K562 treated with DMSO at 1 percent for 4 hours (cell line): Measurements from ENCODE around the gene DCTPP1. TPM values are rescaled to one million over a fixed set of nuclear protein-coding genes. Genes with fewer than 3 reads are reported as not detected.

ENCODE experiments used
- total RNA-seq: library from RNA; unstranded; fragments of 300-600 nt; gene quantifications from 2 replicates; pipeline ENCODE4 v1.2.3, GENCODE V29; 2022; ENCODE audit not compliant: insufficient read depth

The DCTPP1 gene
- 49.1 and 53.8 TPM in 2 replicates for total RNA-seq

GRCh38 chr16:30429678-30430427 is at the start of gene DCTPP1:
DCTPP1 (minus strand) TSS chr16:30430030; CDS start chr16:30429980, 50 bp downstream.

GRCh38 chr16:30472328-30472942 is 42.6 kb upstream of the DCTPP1 start, which contains the start of gene ITGAL:
ITGAL (plus strand) TSS chr16:30472742; CDS start chr16:30472838, 96 bp downstream.

DNA sequence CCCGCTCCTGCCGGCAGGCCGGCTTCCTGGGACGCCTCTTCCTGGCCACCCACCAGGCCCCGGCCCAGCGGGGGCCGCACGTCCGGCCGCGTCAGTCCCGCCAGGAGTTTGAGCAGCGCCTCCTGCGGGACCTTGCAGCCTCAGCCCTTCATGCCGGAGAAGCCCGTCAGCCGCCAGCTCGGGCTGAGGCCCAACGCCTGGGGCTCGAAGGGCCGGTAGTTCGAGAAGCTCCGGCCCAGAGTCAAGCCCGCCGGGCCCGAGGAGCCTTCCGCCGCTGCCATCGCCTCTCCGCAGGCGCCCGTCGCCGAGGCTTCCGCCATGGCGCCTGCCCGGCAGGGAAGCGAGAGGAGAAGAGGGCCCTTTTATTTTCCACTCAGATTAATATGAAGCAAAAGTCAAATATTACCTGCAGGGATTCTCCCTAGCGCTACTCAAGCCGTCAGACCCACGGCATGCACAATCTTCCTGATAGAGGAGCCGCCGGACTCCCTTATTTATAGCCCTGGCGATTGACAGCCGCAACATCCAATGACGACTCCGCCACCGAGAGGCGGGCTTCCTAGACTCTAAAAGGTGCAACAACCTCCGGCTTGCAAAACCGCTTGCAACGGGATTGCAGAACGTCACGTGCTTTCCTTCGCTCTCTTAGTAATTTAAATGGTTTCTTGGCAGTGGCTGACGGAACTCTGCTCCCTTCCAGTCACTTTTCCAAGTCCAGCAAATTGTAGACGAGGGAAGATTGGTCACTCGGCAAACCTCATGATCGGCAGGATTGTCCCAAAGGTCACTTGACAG is 15.8 kb upstream of the DCTPP1 start, which contains the start of gene SEPHS2:
SEPHS2 (minus strand) TSS at position 467 of the 795 bp plus-strand sequence; CDS start at position 320, 147 bp downstream.

GRCh38 chr16:30407102-30407803 is 22.6 kb downstream of the DCTPP1 start, which contains the start of gene ZNF771:
ZNF771 (plus strand) TSS chr16:30407606; CDS start chr16:30408054, 448 bp downstream.

DNA sequence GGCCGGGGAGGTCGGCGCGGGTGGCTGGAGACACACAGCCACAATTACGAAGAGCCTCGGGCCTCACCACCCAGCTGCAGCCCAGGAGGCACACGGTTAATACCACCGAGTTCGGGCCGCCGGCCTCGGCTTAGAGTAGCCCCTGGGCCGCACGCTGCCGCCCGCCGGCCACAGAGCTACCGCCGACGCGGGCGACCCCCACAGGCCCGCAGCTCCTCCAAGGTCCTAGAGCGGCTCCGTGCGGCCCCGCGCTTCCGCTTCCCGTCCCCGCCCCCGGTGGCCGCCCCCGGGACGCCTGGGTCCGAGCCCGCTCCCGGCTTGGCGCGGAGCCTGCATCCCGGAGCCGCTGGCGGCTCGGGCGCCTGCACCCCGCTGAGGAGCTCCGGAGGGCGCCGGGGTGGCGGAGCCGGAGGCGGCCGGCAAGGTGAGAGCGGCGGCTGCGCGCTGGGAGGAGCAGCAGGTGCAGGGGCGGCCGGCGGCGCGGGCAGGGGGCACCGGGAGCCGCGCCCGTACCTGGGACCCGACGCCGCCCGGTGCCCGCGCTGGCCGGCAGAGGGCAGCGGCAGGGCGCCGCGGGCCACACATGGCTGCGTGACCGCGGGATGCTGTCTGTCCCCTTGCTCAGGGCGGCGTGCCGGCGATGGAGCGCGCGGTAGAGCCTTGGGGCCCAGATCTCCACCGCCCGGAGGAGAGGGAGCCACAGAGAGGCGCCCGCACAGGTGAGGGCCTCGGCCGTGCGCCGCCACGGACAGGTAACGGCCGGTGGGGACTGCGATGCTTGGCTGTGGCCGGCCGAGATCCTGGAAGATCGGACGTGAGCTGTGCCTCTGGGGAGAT is 34.5 kb downstream of the DCTPP1 start, which contains the start of gene ZNF48:
ZNF48 (plus strand) TSS at position 266 of the 837 bp plus-strand sequence; CDS start at position 641, 375 bp downstream.

DNA sequence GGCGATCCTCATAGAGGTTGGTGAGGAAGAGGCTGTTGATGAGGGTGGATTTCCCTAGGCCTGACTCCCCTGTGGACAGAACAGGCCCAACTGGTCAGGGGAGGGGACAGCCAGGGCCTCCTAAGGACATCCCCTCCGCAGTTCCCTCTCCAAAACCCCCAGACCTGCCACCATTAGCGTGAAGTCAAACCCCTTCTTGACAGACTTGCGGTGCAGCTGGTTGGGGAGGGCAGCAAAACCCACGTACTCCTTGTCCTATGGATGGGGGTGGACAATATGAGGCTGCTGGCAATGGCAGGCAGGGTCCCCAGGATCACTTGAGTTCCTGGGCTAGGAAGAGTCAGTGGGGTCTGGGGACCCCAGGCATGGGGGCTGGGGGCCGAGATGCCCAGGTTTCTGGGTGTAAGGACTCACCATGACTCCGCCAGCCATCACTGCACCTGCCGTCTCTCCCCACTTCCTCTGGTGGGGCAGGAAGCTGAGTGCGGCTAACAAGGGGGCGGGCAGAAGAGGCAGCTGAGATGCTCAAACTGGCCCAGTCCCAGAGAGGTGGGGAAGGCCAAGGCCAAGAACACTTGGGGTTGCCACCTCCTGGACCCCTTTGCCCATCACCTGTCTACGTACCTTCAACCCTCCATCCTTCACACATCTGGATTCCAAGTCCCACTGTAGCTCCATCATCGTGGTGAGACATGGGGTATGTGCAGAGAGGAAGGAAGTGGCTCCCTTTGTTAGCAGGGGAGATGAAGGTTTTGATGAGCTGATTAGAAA is 47.5 kb downstream of the DCTPP1 start, which contains the start of gene SEPTIN1:
SEPTIN1 (minus strand) TSS at position 451 of the 771 bp plus-strand sequence; CDS start at position 432, 19 bp downstream.

GRCh38 chr16:30374538-30374937 is 55.3 kb downstream of the DCTPP1 start, which contains the start of gene MYL11:
MYL11 (plus strand) TSS chr16:30374802; CDS start chr16:30374858, 56 bp downstream.

Other genes with a start within 250 kb of the DCTPP1 start
- 51.9 and 59.7 TPM in 2 replicates for gene CORO1A, start 246.4 kb downstream of the DCTPP1 start, total RNA-seq
- 33.4 and 66.9 TPM in 2 replicates for gene BOLA2B, start 236.4 kb downstream of the DCTPP1 start, total RNA-seq
- 66.3 and 70.6 TPM in 2 replicates for gene SLX1A, start 236.2 kb downstream of the DCTPP1 start, total RNA-seq
- 3.7 and 10.9 TPM in 2 replicates for gene SULT1A3, start 230.8 kb downstream of the DCTPP1 start, total RNA-seq
- 2.5 and 3.8 TPM in 2 replicates for gene NPIPB13, start 181.6 kb downstream of the DCTPP1 start, total RNA-seq
- gene CD2BP2, start 74.7 kb downstream of the DCTPP1 start, total RNA-seq = 25.6 and 32.0 TPM in 2 replicates
- gene TBC1D10B, start 59.5 kb downstream of the DCTPP1 start, total RNA-seq = 44.5 and 53.6 TPM in 2 replicates
- gene MYL11, start 55.2 kb downstream of the DCTPP1 start, total RNA-seq = not detected in 2 replicates
- gene SEPTIN1, start 47.5 kb downstream of the DCTPP1 start, total RNA-seq = 1.9 and 2.4 TPM in 2 replicates
- gene ZNF48, start 34.6 kb downstream of the DCTPP1 start, total RNA-seq = 5.8 and 10.6 TPM in 2 replicates
- 9.1 and 10.3 TPM in 2 replicates for gene ZNF771, start 22.4 kb downstream of the DCTPP1 start, total RNA-seq
- 72.3 and 75.1 TPM in 2 replicates for gene SEPHS2, start 15.8 kb upstream of the DCTPP1 start, total RNA-seq
- gene ITGAL, start 42.7 kb upstream of the DCTPP1 start, total RNA-seq = not detected in 2 replicates
- 64.8 and 75.1 TPM in 2 replicates for gene ZNF768, start 96.5 kb upstream of the DCTPP1 start, total RNA-seq
- gene ZNF747, start 104.8 kb upstream of the DCTPP1 start, total RNA-seq = 0.63 and 1.3 TPM in 2 replicates
- 3.2 and 6.6 TPM in 2 replicates for gene ZNF764, start 128.3 kb upstream of the DCTPP1 start, total RNA-seq
- gene ZNF688, start 141.7 kb upstream of the DCTPP1 start, total RNA-seq = 3.4 and 5.0 TPM in 2 replicates
- 4.2 and 5.2 TPM in 2 replicates for gene ZNF785, start 155.7 kb upstream of the DCTPP1 start, total RNA-seq
- 10.6 and 11.7 TPM in 2 replicates for gene ZNF689, start 180.4 kb upstream of the DCTPP1 start, total RNA-seq
- 55.6 and 57.7 TPM in 2 replicates for gene PRR14, start 220.9 kb upstream of the DCTPP1 start, total RNA-seq
- 53.4 and 54.9 TPM in 2 replicates for gene FBRS, start 228.4 kb upstream of the DCTPP1 start, total RNA-seq